Measurements from ENCODE around the gene ZNF778. TPM values are rescaled to one million over a fixed set of nuclear protein-coding genes. Genes with fewer than 3 reads are reported as not detected.

Gene ZNF778
- total and polyA plus RNA-seq, 2 of the 13 experiments (the other 11 are each of a cell fraction or from before 2014, with no cell fraction given): 3.8 to 7.2 TPM

DNA sequence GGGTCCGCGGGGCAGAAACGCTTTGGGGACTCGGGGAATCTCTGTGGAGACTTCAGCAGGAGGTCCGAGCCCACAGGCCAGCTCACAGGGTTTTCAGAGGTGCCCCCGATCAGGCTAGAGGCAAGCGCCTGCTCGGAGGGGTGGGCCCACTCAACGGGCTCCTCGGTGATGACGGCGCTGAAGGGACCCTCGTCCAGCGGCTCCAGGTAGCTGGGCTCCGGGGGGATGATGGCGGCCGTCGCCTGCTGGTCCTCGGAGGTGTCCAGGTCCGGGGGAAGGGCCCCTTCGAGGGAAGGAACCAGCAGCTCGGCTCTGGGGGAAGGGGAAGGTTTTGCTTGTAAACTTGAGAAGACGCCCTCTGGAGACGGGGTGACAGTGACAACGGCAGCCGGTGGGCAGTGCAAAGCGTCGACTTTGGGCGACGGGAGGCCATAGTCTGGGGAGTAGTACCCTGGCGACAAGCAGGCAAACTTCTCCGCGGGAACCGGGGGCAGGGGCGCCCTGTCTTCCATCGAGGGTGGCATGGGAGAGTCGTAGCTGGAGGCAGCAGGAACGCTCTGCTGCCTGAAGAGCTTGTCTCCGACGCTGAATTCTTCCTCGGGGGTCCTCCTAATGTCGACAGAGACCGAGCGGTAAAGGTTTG, 63.2 kb downstream of the ZNF778 start:
- Histone ChIP-seq H3K27ac (ENCODE audit: extremely low read length, insufficient read depth, low read length) (no peak overlapping the region), H3K4me3 (replicated peaks in 1 of 3; ENCODE audit: insufficient read depth in 1 of 3, low read depth in 2 of 3, low read length in 3 of 3) (no peak overlapping the region), H4K20me1 (ENCODE audit: insufficient read depth, low read length) (no peaks in the 10 kb centered on the region; the same call in 1 of the 2 replicates), H3K27me3 (ENCODE audit: control insufficient read depth in 1 of 2, insufficient read depth in 2 of 2, low read length in 2 of 2) (no peaks in the 10 kb centered on the region), H3K4me2 (ENCODE audit: low read depth, low read length) (no peak overlapping the region), H3K36me3 (replicated peaks in 1 of 2; ENCODE audit: control insufficient read depth in 1 of 2, insufficient read depth in 2 of 2, low read length in 2 of 2) (peaks cover 47 to 80% of the 10 kb centered on the region in 2 experiments), H3K4me1 (ENCODE audit: insufficient read depth, low read length) (no peaks in the 10 kb centered on the region), H3K79me2 (ENCODE audit: insufficient read depth, low read length) (no peaks in the 10 kb centered on the region), H3K9me3 (ENCODE audit: low read length) (no peaks in the 10 kb centered on the region), H3K9ac (ENCODE audit: insufficient read depth, low read depth, low read length) (no peak overlapping the region), H2AFZ (ENCODE audit: low read length) (no peak overlapping the region)
- 97% methylated on average over 44 of the region's 44 CpGs for WGBS (ENCODE audit: low lambda C conversion rate)
- peak; percentile 5 for TF ChIP-seq AGO2 (optimal IDR thresholded peaks at IDR 0.05; ENCODE audit: low read depth, low read length)
- TF ChIP-seq AGO1 (IDR thresholded peaks at IDR 0.05; ENCODE audit: low read depth, low read length, poor library complexity, severe bottlenecking): no peak
- TF ChIP-seq RBM22 (optimal IDR thresholded peaks at IDR 0.05; ENCODE audit: low read length): peak; percentile 58
- peak; percentile 17 for TF ChIP-seq PRPF4 (IDR thresholded peaks at IDR 0.05; ENCODE audit: low read depth, low read length, poor library complexity, severe bottlenecking)
- TF ChIP-seq HOXA3 (CRISPR knock-in tag; IDR thresholded peaks at IDR 0.05): no peak
- intact Hi-C loops (cut with micrococcal nuclease; ENCODE audit: unreplicated experiment) (no loop called here), in situ Hi-C loops (cut with HindIII; ENCODE audit: extremely low pct_ligation_motif_present, low pct_unique_long_range_greater_than_20kb) (no loop called here)
- FAIRE-seq (no peak), ATAC-seq (no peak), DNase-seq (ENCODE audit: low spot score) (no peak)
- ChIA-PET CTCF (ENCODE audit: low intra/inter-chr PET ratio, low total read pairs) (no interaction called here), POLR2A (no interaction called here)
- BruUV-seq (replicated peaks): no TSS peak

DNA sequence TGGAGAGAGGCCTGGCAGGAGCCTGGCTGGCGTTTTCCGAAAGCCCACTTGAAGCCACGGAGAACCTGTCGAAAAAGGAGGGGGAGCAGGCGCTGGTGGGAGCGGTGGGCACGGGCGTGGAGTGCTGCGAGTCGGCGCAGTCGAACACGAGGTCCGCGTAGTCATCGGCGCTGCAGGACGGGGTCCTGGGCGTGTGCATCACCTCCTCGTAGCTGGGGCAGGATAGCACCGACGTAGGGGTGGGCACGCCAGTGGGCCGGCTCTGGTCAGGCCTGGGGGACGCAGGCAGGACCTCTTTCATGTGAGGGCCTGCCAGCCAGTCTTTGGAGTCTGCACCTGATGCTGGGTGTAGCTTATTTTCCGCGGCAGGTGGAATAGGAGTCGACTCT, 63.7 kb downstream of the ZNF778 start:
- ChIA-PET POLR2A (no interaction called here), CTCF (ENCODE audit: low intra/inter-chr PET ratio, low total read pairs) (no interaction called here)
- DNase-seq (ENCODE audit: low spot score) (no peak), ATAC-seq (no peak), FAIRE-seq (no peak)
- no peak overlapping the region for H3K4me3 ChIP-seq (replicated peaks in 1 of 3; ENCODE audit: insufficient read depth in 1 of 3, low read depth in 2 of 3, low read length in 3 of 3)
- WGBS (ENCODE audit: low lambda C conversion rate): 97% methylated on average over 28 of the region's 28 CpGs
- BruUV-seq (replicated peaks): no TSS peak
- no peak overlapping the region for H2AFZ ChIP-seq (ENCODE audit: low read length)
- TF ChIP-seq ZBTB8A (CRISPR knock-in tag; IDR thresholded peaks at IDR 0.05; ENCODE audit: borderline replicate concordance, low read depth): no peak
- no peak for TF ChIP-seq ZMYM2 (CRISPR knock-in tag; IDR thresholded peaks at IDR 0.05)
- no peak for TF ChIP-seq ZNF557 (CRISPR knock-in tag; IDR thresholded peaks at IDR 0.05)
- peak; percentile 12 for TF ChIP-seq PRPF4 (IDR thresholded peaks at IDR 0.05; ENCODE audit: low read depth, low read length, poor library complexity, severe bottlenecking)
- TF ChIP-seq FOXK2 (IDR thresholded peaks at IDR 0.05): no peak
- peak; percentile 64 for TF ChIP-seq AGO2 (optimal IDR thresholded peaks at IDR 0.05; ENCODE audit: low read depth, low read length)
- TF ChIP-seq ZNF232 (CRISPR knock-in tag; IDR thresholded peaks at IDR 0.05; ENCODE audit: borderline replicate concordance): no peak
- intact Hi-C loops (cut with micrococcal nuclease; ENCODE audit: unreplicated experiment): no loop called here
- no peak overlapping the region for H3K4me2 ChIP-seq (ENCODE audit: low read depth, low read length)
- no peaks in the 10 kb centered on the region for H3K79me2 ChIP-seq (ENCODE audit: insufficient read depth, low read length)
- H4K20me1 ChIP-seq (ENCODE audit: insufficient read depth, low read length): no peaks in the 10 kb centered on the region; the same call in 1 of the 2 replicates
- no peaks in the 10 kb centered on the region for H3K27me3 ChIP-seq (ENCODE audit: control insufficient read depth in 1 of 2, insufficient read depth in 2 of 2, low read length in 2 of 2)
- H3K36me3 ChIP-seq (replicated peaks in 1 of 2; ENCODE audit: control insufficient read depth in 1 of 2, insufficient read depth in 2 of 2, low read length in 2 of 2): peaks cover 46 to 80% of the 10 kb centered on the region in 2 experiments
- in situ Hi-C loops (cut with HindIII; ENCODE audit: extremely low pct_ligation_motif_present, low pct_unique_long_range_greater_than_20kb): no loop called here
- H3K4me1 ChIP-seq (ENCODE audit: insufficient read depth, low read length): no peaks in the 10 kb centered on the region
- H3K27ac ChIP-seq (ENCODE audit: extremely low read length, insufficient read depth, low read length): no peak overlapping the region
- no peaks in the 10 kb centered on the region for H3K9me3 ChIP-seq (ENCODE audit: low read length)
- H3K9ac ChIP-seq (ENCODE audit: insufficient read depth, low read depth, low read length): no peak overlapping the region

Measured in HepG2 (cell line).